Smooth muscle cell (in vitro differentiated cells): ENCODE results near the gene DFFB. TPM values are rescaled to one million over a fixed set of nuclear protein-coding genes. Genes with fewer than 3 reads are reported as not detected.

Experiments
- DNase-seq: peaks from one replicate; lab custom pipeline; 2025; ENCODE audit not compliant: unreplicated experiment; lab: John Stamatoyannopoulos, UW
- H2AFZ ChIP-seq: fragments of 200-600 bp; sonication (generic); 2 replicates; pipeline ENCODE4 v1.6.0; 2016; ENCODE audit warnings: antibody characterized with exemption, low read depth, mild to moderate bottlenecking
- H3F3A ChIP-seq: fragments of 200-600 bp; sonication (generic); 2 replicates; pipeline ENCODE4 v1.6.0; 2017; ENCODE audit warnings: antibody characterized with exemption, low read depth
- H3K27ac ChIP-seq: fragments of 200-600 bp; sonication (generic); 2 replicates; pipeline ENCODE4 v1.5.1; 2016; ENCODE audit warnings: low read depth, mild to moderate bottlenecking
- H3K27me3 ChIP-seq: fragments of 200-600 bp; sonication (generic); 2 replicates; pipeline ENCODE4 v1.6.1; 2016; ENCODE audit warnings: low read depth, mild to moderate bottlenecking
- H3K36me3 ChIP-seq: fragments of 200-600 bp; sonication (generic); 2 replicates; pipeline ENCODE4 v1.5.1; 2016; ENCODE audit warnings: low read depth
- H3K4me1 ChIP-seq: fragments of 200-600 bp; sonication (generic); 2 replicates; pipeline ENCODE4 v1.5.1; 2016; ENCODE audit warnings: low read depth
- H3K4me2 ChIP-seq: fragments of 200-600 bp; sonication (generic); 2 replicates; pipeline ENCODE4 v1.6.0; 2016; ENCODE audit warnings: mild to moderate bottlenecking
- H3K4me3 ChIP-seq: fragments of 200-600 bp; sonication (generic); 2 replicates; pipeline ENCODE4 v1.5.1; 2016; ENCODE audit warnings: mild to moderate bottlenecking
- H3K79me2 ChIP-seq: fragments of 200-600 bp; sonication (generic); 2 replicates; pipeline ENCODE4 v1.6.0; 2016; ENCODE audit warnings: low read depth, mild to moderate bottlenecking
- H3K9ac ChIP-seq: fragments of 200-600 bp; sonication (generic); 2 replicates; pipeline ENCODE4 v1.6.0; 2016; ENCODE audit warnings: low read depth
- H3K9me3 ChIP-seq: fragments of 200-600 bp; sonication (generic); replicated peaks from 2 replicates; pipeline ENCODE4 v1.5.1; 2016; ENCODE audit warnings: low read depth
- H4K20me1 ChIP-seq: fragments of 200-600 bp; sonication (generic); 2 replicates; pipeline ENCODE4 v1.6.0; 2016; ENCODE audit warnings: low read depth
- CTCF ChIP-seq: fragments of 200-600 bp; sonication (generic); IDR thresholded peaks from 2 replicates; pipeline ENCODE4 v1.5.1; 2017; ENCODE audit warnings: borderline replicate concordance, mild to moderate bottlenecking, antibody characterized with exemption; ENCODE audit not compliant: insufficient read depth, poor library complexity, severe bottlenecking
- WGBS: methylation state at CpG from one replicate; pipeline ENCODE4 v1.1.7; 2016; ENCODE audit warnings: low lambda C conversion rate; 5-methylcytosine and 5-hydroxymethylcytosine counted together
- polyA plus RNA-seq: library from polyadenylated mRNA; unstranded; fragments of >200 nt; fragmentation: Nextera tagmentation; extraction: Ambion mirVana; gene quantifications from 2 replicates; pipeline ENCODE4 v1.2.1, GENCODE V29; 2016
- total RNA-seq: library from RNA; depleted of rRNA; stranded (reverse); fragments of >200 nt; gene quantifications from 2 replicates; pipeline ENCODE4 v1.2.3, GENCODE V29; 2014

Gene DFFB
- total and polyA plus RNA-seq, 2 experiments from 2014 or later = 3.3 to 4.5 TPM

- no peaks in the 10 kb centered on the region for H3K9me3 ChIP-seq
- DNase-seq = no peak
- no peak overlapping the region for H3K4me2 ChIP-seq
- H3K79me2 ChIP-seq = no peaks in the 10 kb centered on the region
- no peaks in the 10 kb centered on the region for H3K27me3 ChIP-seq
- no peaks in the 10 kb centered on the region for H3F3A ChIP-seq
- no peak overlapping the region for H3K9ac ChIP-seq
- no peaks in the 10 kb centered on the region for H3K4me1 ChIP-seq
- H2AFZ ChIP-seq = no peak overlapping the region
- TF ChIP-seq CTCF = no peak
- H4K20me1 ChIP-seq = peaks cover 4% of the 10 kb centered on the region
- no peak overlapping the region for H3K27ac ChIP-seq
- no peak overlapping the region for H3K4me3 ChIP-seq
- H3K36me3 ChIP-seq = no peaks in the 10 kb centered on the region
- 96% methylated on average over 15 of the region's 15 CpGs for WGBS
These were observed 28.9 kb downstream of the DFFB start for GRCh38 chr1:3886106-3886670.

GRCh38 chr1:3886691-3887090 lies 29.4 kb downstream of the DFFB start:
- Histone ChIP-seq H3K79me2 (no peaks in the 10 kb centered on the region), H3K27ac (no peak overlapping the region), H3K4me3 (no peak overlapping the region), H3K27me3 (no peaks in the 10 kb centered on the region), H3K9me3 (no peaks in the 10 kb centered on the region), H2AFZ (no peak overlapping the region), H3K9ac (no peak overlapping the region), H4K20me1 (peaks cover 8% of the 10 kb centered on the region), H3K36me3 (no peaks in the 10 kb centered on the region), H3K4me1 (no peaks in the 10 kb centered on the region), H3F3A (no peaks in the 10 kb centered on the region), H3K4me2 (no peak overlapping the region)
- no peak for DNase-seq
- no peak for TF ChIP-seq CTCF
- 95% methylated on average over 8 of the region's 8 CpGs for WGBS

GRCh38 chr1:3888301-3888700 lies 31.0 kb downstream of the DFFB start:
- H4K20me1 ChIP-seq = peaks cover 16% of the 10 kb centered on the region
- H3K36me3 ChIP-seq = no peaks in the 10 kb centered on the region
- no peak overlapping the region for H3K27ac ChIP-seq

More at GRCh38 chr1:3888301-3888700, 31.0 kb downstream of the DFFB start:
- Histone ChIP-seq H3K79me2 (peaks cover 4% of the 10 kb centered on the region), H3K27me3 (no peaks in the 10 kb centered on the region), H3K4me1 (no peaks in the 10 kb centered on the region), H3K9me3 (no peaks in the 10 kb centered on the region), H3K4me3 (no peak overlapping the region), H3F3A (no peaks in the 10 kb centered on the region), H2AFZ (no peak overlapping the region), H3K4me2 (no peak overlapping the region), H3K9ac (no peak overlapping the region)
- DNase-seq = no peak
- 98% methylated on average over 15 of the region's 15 CpGs for WGBS
- TF ChIP-seq CTCF = no peak
